ENCODE measurements around the gene KDM3B.

- TF ChIP-seq CTCF (IDR thresholded peaks at IDR 0.05 in 2 of 3, conservative IDR thresholded peaks at IDR 0.05 in 1 of 3; ENCODE audit: insufficient read depth in 2 of 3, low read depth in 1 of 3, low read length in 3 of 3) (no peak), RBFOX2 (IDR thresholded peaks at IDR 0.05; ENCODE audit: low read depth, low read length) (no peak)
Observed at GRCh38 chr5:138458384-138458783, 105.9 kb downstream of the KDM3B start.
